ENCODE data around the gene HOXD10. TPM values are rescaled to one million over a fixed set of nuclear protein-coding genes. Genes with fewer than 3 reads are reported as not detected.

The HOXD10 gene
- total RNA-seq, 1 donor from 2014 or later, result not detected

DNA sequence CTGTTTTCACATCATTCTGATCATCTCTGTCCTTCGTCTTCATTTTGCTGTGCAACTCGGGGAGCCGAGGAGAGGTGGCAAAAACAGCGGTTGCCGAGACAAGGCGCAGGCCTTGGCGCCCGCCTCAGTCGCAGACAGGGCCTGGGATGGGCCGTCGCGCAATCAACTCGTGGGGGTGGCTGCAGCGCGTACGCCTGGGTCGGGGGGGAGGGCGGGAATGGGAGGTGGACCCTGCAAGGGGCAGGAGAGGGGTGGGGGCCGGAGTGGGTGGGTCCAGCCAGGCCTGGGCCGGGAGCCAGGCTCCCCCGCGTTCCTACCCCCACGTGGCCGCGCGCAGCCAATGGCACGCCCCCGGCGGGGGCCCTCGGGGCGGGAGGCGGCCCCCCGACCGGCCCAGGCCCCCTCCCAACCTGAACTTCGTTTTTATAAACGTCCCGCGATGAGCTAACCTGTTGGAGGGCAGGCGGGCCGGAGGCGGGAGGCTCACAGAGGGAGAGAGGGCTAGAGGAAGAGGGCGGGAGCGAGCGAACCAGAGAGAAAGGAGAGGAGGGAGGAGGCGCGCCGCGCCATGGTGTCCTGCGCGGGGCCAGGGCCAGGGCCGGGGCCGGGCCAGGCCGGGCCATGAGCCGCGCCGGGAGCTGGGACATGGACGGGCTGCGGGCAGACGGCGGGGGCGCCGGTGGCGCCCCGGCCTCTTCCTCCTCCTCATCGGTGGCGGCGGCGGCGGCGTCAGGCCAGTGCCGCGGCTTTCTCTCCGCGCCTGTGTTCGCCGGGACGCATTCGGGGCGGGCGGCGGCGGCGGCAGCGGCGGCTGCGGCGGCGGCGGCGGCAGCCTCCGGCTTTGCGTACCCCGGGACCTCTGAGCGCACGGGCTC lies 24.1 kb upstream of the HOXD10 start, which contains the start of gene HOXD13:
HOXD13 (plus strand) TSS at position 452 of the 875 bp plus-strand sequence; CDS start at position 622, 170 bp downstream.
- Histone ChIP-seq H3K27me3 (ENCODE audit: low read depth) (peaks cover 98% of the 10 kb centered on the region), H3K9me3 (no peaks in the 10 kb centered on the region), H3K27ac (no peak within 1 kb of the TSS), H3K4me1 (peaks cover 33% of the 10 kb centered on the region), H3K4me3 (peak within 1 kb of the TSS; percentile 20), H3K36me3 (no peaks in the 10 kb centered on the region)
- DNase-seq, result no peak
- no peak for ATAC-seq
- TF ChIP-seq, protein P1, sequence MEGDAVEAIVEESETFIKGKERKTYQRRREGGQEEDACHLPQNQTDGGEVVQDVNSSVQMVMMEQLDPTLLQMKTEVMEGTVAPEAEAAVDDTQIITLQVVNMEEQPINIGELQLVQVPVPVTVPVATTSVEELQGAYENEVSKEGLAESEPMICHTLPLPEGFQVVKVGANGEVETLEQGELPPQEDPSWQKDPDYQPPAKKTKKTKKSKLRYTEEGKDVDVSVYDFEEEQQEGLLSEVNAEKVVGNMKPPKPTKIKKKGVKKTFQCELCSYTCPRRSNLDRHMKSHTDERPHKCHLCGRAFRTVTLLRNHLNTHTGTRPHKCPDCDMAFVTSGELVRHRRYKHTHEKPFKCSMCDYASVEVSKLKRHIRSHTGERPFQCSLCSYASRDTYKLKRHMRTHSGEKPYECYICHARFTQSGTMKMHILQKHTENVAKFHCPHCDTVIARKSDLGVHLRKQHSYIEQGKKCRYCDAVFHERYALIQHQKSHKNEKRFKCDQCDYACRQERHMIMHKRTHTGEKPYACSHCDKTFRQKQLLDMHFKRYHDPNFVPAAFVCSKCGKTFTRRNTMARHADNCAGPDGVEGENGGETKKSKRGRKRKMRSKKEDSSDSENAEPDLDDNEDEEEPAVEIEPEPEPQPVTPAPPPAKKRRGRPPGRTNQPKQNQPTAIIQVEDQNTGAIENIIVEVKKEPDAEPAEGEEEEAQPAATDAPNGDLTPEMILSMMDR (IDR thresholded peaks at IDR 0.05), result no peak
- intact Hi-C loops (cut with DNase I), result loop anchor here (10.0 kb wide), 1 partner anchor 398 kb away; no protein-coding TSS in a partner anchor

DNA sequence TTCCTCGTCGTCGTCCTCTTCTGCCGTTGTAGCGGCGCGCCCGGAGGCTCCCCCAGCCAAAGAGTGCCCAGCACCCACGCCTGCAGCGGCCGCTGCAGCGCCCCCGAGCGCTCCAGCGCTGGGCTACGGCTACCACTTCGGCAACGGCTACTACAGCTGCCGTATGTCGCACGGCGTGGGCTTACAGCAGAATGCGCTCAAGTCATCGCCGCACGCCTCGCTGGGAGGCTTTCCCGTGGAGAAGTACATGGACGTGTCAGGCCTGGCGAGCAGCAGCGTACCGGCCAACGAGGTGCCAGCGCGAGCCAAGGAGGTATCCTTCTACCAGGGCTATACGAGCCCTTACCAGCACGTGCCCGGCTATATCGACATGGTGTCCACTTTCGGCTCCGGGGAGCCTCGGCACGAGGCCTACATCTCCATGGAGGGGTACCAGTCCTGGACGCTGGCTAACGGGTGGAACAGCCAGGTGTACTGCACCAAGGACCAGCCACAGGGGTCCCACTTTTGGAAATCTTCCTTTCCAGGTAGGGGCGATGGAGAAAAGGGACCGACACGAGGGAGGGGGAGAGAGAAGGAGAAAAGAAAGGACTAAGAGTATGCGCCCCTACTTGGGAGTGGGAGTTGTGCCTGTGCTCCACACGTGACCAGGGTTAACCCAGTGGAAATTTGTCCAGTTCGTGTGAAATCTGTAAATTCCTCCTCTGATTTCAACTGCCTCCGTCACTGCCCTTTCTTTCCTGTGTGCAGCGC lies 23.3 kb upstream of the HOXD10 start:
- Histone ChIP-seq H3K9me3 (no peaks in the 10 kb centered on the region), H3K4me3 (peak overlapping the region; percentile 20), H3K4me1 (peaks cover 31% of the 10 kb centered on the region), H3K27me3 (ENCODE audit: low read depth) (peaks cover 98% of the 10 kb centered on the region), H3K27ac (no peak overlapping the region), H3K36me3 (no peaks in the 10 kb centered on the region)
- DNase-seq, result no peak
- TF ChIP-seq, protein P1 (IDR thresholded peaks at IDR 0.05), result no peak
- ATAC-seq, result no peak
- intact Hi-C loops (cut with DNase I), result loop anchor here (10.0 kb wide), 1 partner anchor 399 kb away; no protein-coding TSS in a partner anchor

DNA sequence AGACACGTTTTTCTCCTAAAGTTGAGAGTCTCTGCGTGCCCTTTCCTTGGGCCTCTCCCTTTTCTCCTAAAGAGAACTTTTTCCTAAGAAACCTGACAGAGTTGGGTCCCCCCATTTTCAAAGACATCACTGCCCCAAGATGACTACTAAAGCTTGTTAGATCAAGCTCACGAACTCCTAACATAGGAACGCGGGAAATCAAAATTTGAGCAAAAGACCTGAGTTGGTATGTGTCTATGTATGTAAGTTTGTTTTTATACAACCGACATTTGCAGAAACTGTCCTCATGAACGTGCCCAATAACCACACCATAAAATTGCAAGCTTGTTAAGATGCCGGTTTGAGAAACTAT lies 22.7 kb upstream of the HOXD10 start:
- H3K4me1 ChIP-seq, result peaks cover 26% of the 10 kb centered on the region
- ATAC-seq (no peak), DNase-seq (no peak)
- H3K27ac ChIP-seq, result no peak overlapping the region
- H3K36me3 ChIP-seq, result no peaks in the 10 kb centered on the region
- H3K4me3 ChIP-seq, result no peak overlapping the region
- TF ChIP-seq, protein P1 (IDR thresholded peaks at IDR 0.05), result no peak
- intact Hi-C loops (cut with DNase I), result loop anchor here (10.0 kb wide), 1 partner anchor 399 kb away; no protein-coding TSS in a partner anchor
- H3K9me3 ChIP-seq, result no peaks in the 10 kb centered on the region
- H3K27me3 ChIP-seq (ENCODE audit: low read depth), result peaks cover 98% of the 10 kb centered on the region

DNA sequence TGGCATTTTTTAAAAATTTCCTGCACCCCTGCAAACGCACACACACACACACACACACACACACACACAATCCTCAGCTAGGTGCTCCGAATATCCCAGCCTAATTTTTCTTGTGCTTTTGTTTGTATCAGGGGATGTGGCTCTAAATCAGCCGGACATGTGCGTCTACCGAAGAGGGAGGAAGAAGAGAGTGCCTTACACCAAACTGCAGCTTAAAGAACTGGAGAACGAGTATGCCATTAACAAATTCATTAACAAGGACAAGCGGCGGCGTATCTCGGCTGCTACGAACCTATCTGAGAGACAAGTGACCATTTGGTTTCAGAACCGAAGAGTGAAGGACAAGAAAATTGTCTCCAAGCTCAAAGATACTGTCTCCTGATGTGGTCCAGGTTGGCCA lies 22.2 kb upstream of the HOXD10 start:
- Histone ChIP-seq H3K9me3 (no peaks in the 10 kb centered on the region), H3K4me3 (no peak overlapping the region), H3K27me3 (ENCODE audit: low read depth) (peaks cover 98% of the 10 kb centered on the region), H3K36me3 (no peaks in the 10 kb centered on the region), H3K27ac (no peak overlapping the region), H3K4me1 (peaks cover 26% of the 10 kb centered on the region)
- DNase-seq (no peak), ATAC-seq (no peak)
- intact Hi-C loops (cut with DNase I), result loop anchor here (10.0 kb wide), 1 partner anchor 400 kb away; no protein-coding TSS in a partner anchor
- TF ChIP-seq, protein P1 (IDR thresholded peaks at IDR 0.05), result no peak

DNA sequence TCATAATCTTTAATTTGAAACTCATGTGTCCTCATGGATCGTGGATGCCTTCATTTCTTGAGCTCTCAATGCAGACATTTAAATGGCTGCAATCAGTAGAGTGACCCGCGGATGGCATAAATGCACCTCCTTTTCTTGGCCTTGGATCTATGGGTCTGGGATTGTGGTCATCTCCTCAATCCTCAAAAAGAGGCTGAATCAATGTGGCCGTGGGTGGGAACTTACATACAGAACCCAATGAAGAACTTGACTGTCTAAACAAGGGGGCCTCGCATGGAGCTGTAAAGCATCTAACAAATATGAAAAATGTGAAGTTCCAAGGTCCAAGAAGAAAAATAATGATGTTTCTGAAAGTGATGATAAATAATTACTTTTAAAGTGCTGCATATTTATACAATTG lies 21.2 kb upstream of the HOXD10 start:
- DNase-seq (no peak), ATAC-seq (no peak)
- no peaks in the 10 kb centered on the region for H3K9me3 ChIP-seq
- H3K4me3 ChIP-seq, result no peak overlapping the region
- intact Hi-C loops (cut with DNase I), result loop anchor here (10.0 kb wide), 1 partner anchor 401 kb away; no protein-coding TSS in a partner anchor
- no peak overlapping the region for H3K27ac ChIP-seq
- TF ChIP-seq, protein P1 (IDR thresholded peaks at IDR 0.05), result no peak
- H3K4me1 ChIP-seq, result peaks cover 26% of the 10 kb centered on the region
- no peaks in the 10 kb centered on the region for H3K36me3 ChIP-seq
- H3K27me3 ChIP-seq (ENCODE audit: low read depth), result peaks cover 98% of the 10 kb centered on the region

All from lower lobe of right lung (tissue), 2 donors.